Ovary (tissue), 3 donors: ENCODE results near the gene MYO6.

Source experiments
- CTCF ChIP-seq, 3 donors: fragments of 450-650 bp in 2 of 3; fragments of 200-600 bp in 1 of 3; IDR thresholded peaks; one replicate each; pipeline versions ENCODE4 v1.5.1 to v1.8.0; 2016 to 2022; ENCODE audit warnings: antibody characterized with exemption in 3 of 3, mild to moderate bottlenecking in 1 of 3
- EP300 ChIP-seq: sonication (generic); formaldehyde crosslinking; IDR thresholded peaks from one replicate; pipeline ENCODE4 v1.6.1; 2017; ENCODE audit warnings: antibody characterized with exemption
- POLR2A ChIP-seq: fragments of 450-650 bp; IDR thresholded peaks from one replicate; pipeline ENCODE4 v1.6.1; 2017; ENCODE audit warnings: antibody characterized with exemption, mild to moderate bottlenecking, moderate library complexity
- donor health status: DM: no; HTN: no; CAD: no.

- TF ChIP-seq CTCF (IDR thresholded peaks at IDR 0.05) (no peak), POLR2A (no peak), EP300 (no peak)
These were observed 177.5 kb downstream of the MYO6 start for GRCh38 chr6:75926293-75927168.
